Measurements from ENCODE around the gene C15orf62. TPM values are rescaled to one million over a fixed set of nuclear protein-coding genes. Genes with fewer than 3 reads are reported as not detected.

Gene C15orf62
- total and polyA plus RNA-seq, 5 donors: 0.17 to 0.41 (median 0.28) TPM

GRCh38 chr15:40743921-40744814, 25.6 kb upstream of the C15orf62 start:
- ATAC-seq: peak; percentile 52 to 69

GRCh38 chr15:40744815-40745152, 25.0 kb upstream of the C15orf62 start:
- intact Hi-C loops (cut with DNase I): no loop called here
- no peak overlapping the region for H3K27ac ChIP-seq (ENCODE audit: low read length)
- no peaks in the 10 kb centered on the region for H3K9me3 ChIP-seq (ENCODE audit: control insufficient read depth, low read length)
- no peak for DNase-seq
- H3K27me3 ChIP-seq (ENCODE audit: control insufficient read depth, insufficient read depth): no peaks in the 10 kb centered on the region
- ATAC-seq: no peak
- peaks cover 2% of the 10 kb centered on the region for H3K4me1 ChIP-seq (ENCODE audit: control insufficient read depth, insufficient read depth, low read length)
- H3K4me3 ChIP-seq (ENCODE audit: low read length): no peak overlapping the region
- WGBS: 64% methylated on average over 5 of the region's 5 CpGs

More at GRCh38 chr15:40743921-40744814, 25.6 kb upstream of the C15orf62 start:
- no peak overlapping the region for H3K27ac ChIP-seq (ENCODE audit: low read length)
- no peaks in the 10 kb centered on the region for H3K27me3 ChIP-seq (ENCODE audit: control insufficient read depth, insufficient read depth)
- intact Hi-C loops (cut with DNase I): no loop called here
- WGBS: 61% methylated on average over 12 of the region's 12 CpGs
- DNase-seq: peak in 2 of 3 donors; percentile 72 to 76
- no peak overlapping the region for H3K4me3 ChIP-seq (ENCODE audit: low read length)
- no peaks in the 10 kb centered on the region for H3K9me3 ChIP-seq (ENCODE audit: control insufficient read depth, low read length)
- peaks cover 2% of the 10 kb centered on the region for H3K4me1 ChIP-seq (ENCODE audit: control insufficient read depth, insufficient read depth, low read length)

GRCh38 chr15:40746916-40747418, 22.8 kb upstream of the C15orf62 start:
- DNase-seq (no peak), ATAC-seq (peak; percentile 36 to 48)
- Histone ChIP-seq H3K27me3 (ENCODE audit: control insufficient read depth, insufficient read depth) (no peaks in the 10 kb centered on the region), H3K9me3 (ENCODE audit: control insufficient read depth, low read length) (no peaks in the 10 kb centered on the region), H3K27ac (ENCODE audit: low read length) (no peak overlapping the region), H3K4me1 (ENCODE audit: control insufficient read depth, insufficient read depth, low read length) (peaks cover 2% of the 10 kb centered on the region), H3K4me3 (ENCODE audit: low read length) (no peak overlapping the region)
- intact Hi-C loops (cut with DNase I): no loop called here
- WGBS: 61% methylated on average over 3 of the region's 3 CpGs

GRCh38 chr15:40747685-40748631, 21.8 kb upstream of the C15orf62 start:
- no peak overlapping the region for H3K27ac ChIP-seq (ENCODE audit: low read length)
- WGBS: 77% methylated on average over 7 of the region's 7 CpGs
- peaks cover 2% of the 10 kb centered on the region for H3K4me1 ChIP-seq (ENCODE audit: control insufficient read depth, insufficient read depth, low read length)
- no peaks in the 10 kb centered on the region for H3K27me3 ChIP-seq (ENCODE audit: control insufficient read depth, insufficient read depth)
- ATAC-seq (no peak), DNase-seq (no peak)
- no peaks in the 10 kb centered on the region for H3K9me3 ChIP-seq (ENCODE audit: control insufficient read depth, low read length)
- no peak overlapping the region for H3K4me3 ChIP-seq (ENCODE audit: low read length)
- intact Hi-C loops (cut with DNase I): no loop called here

GRCh38 chr15:40749151-40749630, 20.6 kb upstream of the C15orf62 start:
- no peak overlapping the region for H3K27ac ChIP-seq (ENCODE audit: low read length)
- no peak for ATAC-seq
- no peaks in the 10 kb centered on the region for H3K27me3 ChIP-seq (ENCODE audit: control insufficient read depth, insufficient read depth)
- no peaks in the 10 kb centered on the region for H3K9me3 ChIP-seq (ENCODE audit: control insufficient read depth, low read length)
- no peak for DNase-seq
- H3K4me1 ChIP-seq (ENCODE audit: control insufficient read depth, insufficient read depth, low read length): no peaks in the 10 kb centered on the region
- H3K4me3 ChIP-seq (ENCODE audit: low read length): no peak overlapping the region
- WGBS: 96% methylated on average over 4 of the region's 4 CpGs
- intact Hi-C loops (cut with DNase I): no loop called here

GRCh38 chr15:40750885-40751284, 18.9 kb upstream of the C15orf62 start:
- H3K27me3 ChIP-seq (ENCODE audit: control insufficient read depth, insufficient read depth): no peaks in the 10 kb centered on the region
- intact Hi-C loops (cut with DNase I): no loop called here
- H3K9me3 ChIP-seq (ENCODE audit: control insufficient read depth, low read length): no peaks in the 10 kb centered on the region
- DNase-seq (no peak), ATAC-seq (no peak)
- 92% methylated on average over 4 of the region's 4 CpGs for WGBS
- no peaks in the 10 kb centered on the region for H3K4me1 ChIP-seq (ENCODE audit: control insufficient read depth, insufficient read depth, low read length)
- H3K4me3 ChIP-seq (ENCODE audit: low read length): no peak overlapping the region
- H3K27ac ChIP-seq (ENCODE audit: low read length): no peak overlapping the region

- 93% methylated on average over 12 of the region's 12 CpGs for WGBS
- ATAC-seq: no peak
- no peaks in the 10 kb centered on the region for H3K9me3 ChIP-seq (ENCODE audit: control insufficient read depth, low read length)
- H3K4me3 ChIP-seq (ENCODE audit: low read length): no peak overlapping the region
- no peak for DNase-seq
- no peak overlapping the region for H3K27ac ChIP-seq (ENCODE audit: low read length)
- no peaks in the 10 kb centered on the region for H3K27me3 ChIP-seq (ENCODE audit: control insufficient read depth, insufficient read depth)
- no peaks in the 10 kb centered on the region for H3K4me1 ChIP-seq (ENCODE audit: control insufficient read depth, insufficient read depth, low read length)
- intact Hi-C loops (cut with DNase I): no loop called here
These were observed 18.0 kb upstream of the C15orf62 start for GRCh38 chr15:40751745-40752144.

- Histone ChIP-seq H3K27me3 (ENCODE audit: control insufficient read depth, insufficient read depth) (no peaks in the 10 kb centered on the region), H3K4me3 (ENCODE audit: low read length) (peak overlapping the region; percentile 88), H3K27ac (ENCODE audit: low read length) (peak overlapping the region; percentile 59), H3K4me1 (ENCODE audit: control insufficient read depth, insufficient read depth, low read length) (no peaks in the 10 kb centered on the region), H3K9me3 (ENCODE audit: control insufficient read depth, low read length) (no peaks in the 10 kb centered on the region)
- ATAC-seq: peak; percentile 33 to 45
- no peak for DNase-seq
- under 1% methylated on average over 22 of the region's 22 CpGs for WGBS
- intact Hi-C loops (cut with DNase I): no loop called here
These were observed 15.3 kb upstream of the C15orf62 start for GRCh38 chr15:40754574-40754882.

GRCh38 chr15:40754883-40755811, 14.6 kb upstream of the C15orf62 start, which contains the start of gene RMDN3:
RMDN3 (minus strand) TSS chr15:40755254; CDS start chr15:40754783, 471 bp downstream.
- intact Hi-C loops (cut with DNase I): no loop called here
- peak; percentile 98 to 99 for ATAC-seq

GRCh38 chr15:40755812-40756208, 14.0 kb upstream of the C15orf62 start:
- Histone ChIP-seq H3K4me1 (ENCODE audit: control insufficient read depth, insufficient read depth, low read length) (no peaks in the 10 kb centered on the region), H3K27me3 (ENCODE audit: control insufficient read depth, insufficient read depth) (no peaks in the 10 kb centered on the region), H3K4me3 (ENCODE audit: low read length) (peak overlapping the region; percentile 88), H3K27ac (ENCODE audit: low read length) (no peak overlapping the region), H3K9me3 (ENCODE audit: control insufficient read depth, low read length) (no peaks in the 10 kb centered on the region)
- intact Hi-C loops (cut with DNase I): no loop called here
- no peak for DNase-seq
- 72% methylated on average over 10 of the region's 10 CpGs for WGBS
- ATAC-seq: no peak

More at GRCh38 chr15:40754883-40755811, 14.6 kb upstream of the C15orf62 start, which contains the start of gene RMDN3:
- Histone ChIP-seq H3K27me3 (ENCODE audit: control insufficient read depth, insufficient read depth) (no peaks in the 10 kb centered on the region), H3K27ac (ENCODE audit: low read length) (peak within 1 kb of the TSS; percentile 84), H3K4me3 (ENCODE audit: low read length) (peak within 1 kb of the TSS; percentile 88), H3K9me3 (ENCODE audit: control insufficient read depth, low read length) (no peaks in the 10 kb centered on the region), H3K4me1 (ENCODE audit: control insufficient read depth, insufficient read depth, low read length) (no peaks in the 10 kb centered on the region)
- DNase-seq: peak; percentile 94 to 98 (median 97)
- 1% methylated on average over 66 of the region's 66 CpGs for WGBS

Data from right cardiac atrium (tissue), 5 donors.